HG03432 (cell line): ENCODE measurements around the gene SLC66A3.

Experiments
- ATAC-seq: cut with Tn5 transposase; IDR thresholded peaks from one replicate; pipeline ENCODE4 v1.9.1; 2021; ENCODE audit warnings: mild to moderate bottlenecking, moderate library complexity; ENCODE audit not compliant: unreplicated experiment

SLC66A3 gene

GRCh38 chr2:11208083-11208482 is 52.8 kb downstream of the SLC66A3 start:
- ATAC-seq = no peak

- no peak for ATAC-seq
These were observed 57.4 kb downstream of the SLC66A3 start for GRCh38 chr2:11212645-11213044.

DNA sequence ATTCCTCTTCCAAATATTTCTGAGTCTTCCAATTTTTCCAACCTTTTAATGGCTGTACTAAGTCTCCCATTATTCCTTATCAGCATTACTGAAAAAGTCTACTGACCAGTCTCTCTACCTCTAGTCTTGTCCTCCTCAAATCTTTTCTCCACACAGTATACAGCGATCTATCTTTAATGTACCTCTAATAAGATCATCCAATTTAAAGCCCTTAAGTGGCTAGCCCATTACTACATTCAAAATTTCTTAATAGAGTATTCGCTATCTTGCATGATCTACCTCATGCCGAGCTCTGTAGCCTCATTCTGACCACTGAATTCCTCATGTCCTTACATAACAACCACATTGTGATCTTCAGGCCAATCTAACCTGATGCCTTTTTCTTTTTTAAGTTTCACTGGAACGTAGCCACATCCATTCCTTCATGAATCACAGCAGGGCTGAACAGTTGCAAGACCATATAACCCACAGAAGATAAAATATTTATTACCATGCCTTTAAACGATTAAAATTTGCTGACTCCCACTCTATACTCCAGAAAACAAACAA is 57.9 kb downstream of the SLC66A3 start:
- ATAC-seq = no peak

GRCh38 chr2:11213975-11214374 is 58.7 kb downstream of the SLC66A3 start:
- no peak for ATAC-seq

- ATAC-seq = no peak
These were observed 59.5 kb downstream of the SLC66A3 start for GRCh38 chr2:11214770-11215169.

DNA sequence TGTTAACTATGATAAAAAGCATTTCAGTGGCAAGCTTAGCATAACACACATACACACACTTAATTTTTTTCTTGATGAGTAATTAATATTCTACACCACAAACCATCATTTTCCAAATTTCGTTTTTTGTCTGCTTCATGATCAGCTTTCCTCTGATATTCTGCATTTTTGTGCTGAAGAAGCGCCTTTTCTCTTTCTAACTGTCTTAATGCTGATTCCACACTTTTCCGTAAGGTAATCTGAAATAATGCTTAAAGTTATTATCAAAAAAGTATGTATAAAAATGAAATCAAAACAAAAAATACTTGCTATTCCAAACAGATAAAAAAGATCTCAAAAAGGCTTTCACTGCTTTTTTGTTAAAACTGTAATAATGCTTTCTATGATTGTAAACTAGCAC is 60.1 kb downstream of the SLC66A3 start:
- no peak for ATAC-seq

DNA sequence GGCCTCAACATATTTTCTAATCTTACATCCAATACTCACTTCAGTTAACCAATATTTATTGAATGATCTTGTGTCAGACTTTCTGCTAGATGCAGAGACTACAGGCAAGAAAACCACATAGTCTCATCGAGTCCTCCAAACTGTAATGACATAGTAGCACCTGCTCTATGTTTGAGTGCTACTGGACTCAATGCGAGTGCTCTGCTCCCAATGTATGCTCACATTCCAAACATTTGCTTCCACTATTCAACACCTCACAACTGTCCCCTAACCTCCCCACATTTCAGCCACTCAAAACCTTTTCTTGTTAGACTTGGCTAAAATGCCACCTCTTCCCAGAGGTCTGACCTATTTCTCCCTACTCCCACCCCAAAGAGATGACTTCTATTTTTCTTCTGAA is 65.2 kb downstream of the SLC66A3 start:
- ATAC-seq = no peak

DNA sequence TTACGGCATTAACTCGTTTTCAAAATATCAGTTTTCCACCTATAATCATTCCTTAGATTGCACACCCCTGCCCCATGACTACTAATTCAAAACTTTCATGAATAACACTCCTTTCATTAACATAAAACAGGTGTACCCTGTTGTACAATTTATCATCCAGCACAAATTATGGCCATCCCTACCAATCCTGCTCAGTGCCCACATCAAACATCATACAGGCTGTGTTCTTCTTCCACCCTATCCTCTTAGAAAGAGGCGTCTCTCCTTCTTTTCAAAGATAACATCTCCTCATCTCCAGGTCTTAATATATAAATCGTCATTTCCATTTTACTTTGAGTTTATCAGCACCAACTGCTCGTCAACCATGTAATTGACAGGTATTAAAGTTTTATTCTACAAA is 67.6 kb downstream of the SLC66A3 start:
- no peak for ATAC-seq

- ATAC-seq = no peak
These were observed 69.6 kb downstream of the SLC66A3 start for GRCh38 chr2:11224887-11225286.

DNA sequence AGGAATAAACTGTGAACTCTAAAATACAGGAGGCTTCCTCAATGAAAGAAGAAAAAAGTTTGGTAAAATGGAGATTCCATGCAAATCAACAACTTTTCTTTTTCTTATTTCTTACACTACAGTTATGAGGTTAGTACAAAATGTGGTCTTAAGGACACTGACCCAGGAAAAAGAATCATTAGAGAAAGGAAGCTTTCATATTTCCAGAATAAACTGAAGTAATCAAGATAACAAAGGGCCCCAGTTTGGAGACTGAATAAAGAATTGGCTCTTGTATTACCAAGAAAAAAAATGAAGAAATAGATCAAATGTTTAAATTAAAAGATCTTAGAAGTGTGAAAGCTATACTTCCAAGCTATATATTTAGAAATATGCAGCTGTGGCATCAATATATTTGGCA is 72.3 kb downstream of the SLC66A3 start:
- no peak for ATAC-seq
